ENCODE measurements around the gene TOE1. TPM values are rescaled to one million over a fixed set of nuclear protein-coding genes. Genes with fewer than 3 reads are reported as not detected.

The TOE1 gene
- total and polyA plus RNA-seq, 8 donors = 0.87 to 31.5 (median 8.1) TPM

DNA sequence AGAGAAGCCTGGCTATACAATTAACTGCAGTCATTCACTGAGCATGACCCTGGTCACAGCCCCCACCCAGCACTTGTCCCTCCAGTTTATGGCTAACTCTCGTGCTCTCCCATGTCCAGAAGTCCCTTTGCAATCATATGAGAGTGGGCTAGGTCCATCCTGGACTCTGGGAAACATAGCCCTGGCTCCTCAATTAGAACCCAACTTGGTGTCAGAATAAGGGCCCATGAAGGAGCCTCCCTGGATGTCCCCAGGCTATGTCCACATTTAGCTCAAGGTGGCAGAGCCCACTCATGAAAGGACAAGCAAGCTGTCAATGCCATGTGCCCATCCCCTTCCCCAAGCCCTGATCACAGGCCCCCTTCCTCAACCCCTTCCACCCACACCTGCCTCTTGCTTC is 40.7 kb upstream of the TOE1 start:
- Histone ChIP-seq H3K4me3 (no peak overlapping the region), H3K4me1 (peaks cover 1 to 18% (median 10%) of the 10 kb centered on the region in 4 donors), H3K27ac (no peak overlapping the region), H3K9me3 (no peaks in the 10 kb centered on the region), H3K36me3 (no peaks in the 10 kb centered on the region), H3K27me3 (no peaks in the 10 kb centered on the region)
- intact Hi-C loops (cut with DNase I; ENCODE audit: low total_unique reads) = no loop called here
- 75 to 89% (median 80%) methylated on average over 1 of the region's 1 CpG for WGBS, 5 donors
- DNase-seq = no peak
- no peak for TF ChIP-seq POLR2AphosphoS5 (IDR thresholded peaks at IDR 0.05)
- TF ChIP-seq EP300 (IDR thresholded peaks at IDR 0.05) = no peak
- TF ChIP-seq, protein P1, sequence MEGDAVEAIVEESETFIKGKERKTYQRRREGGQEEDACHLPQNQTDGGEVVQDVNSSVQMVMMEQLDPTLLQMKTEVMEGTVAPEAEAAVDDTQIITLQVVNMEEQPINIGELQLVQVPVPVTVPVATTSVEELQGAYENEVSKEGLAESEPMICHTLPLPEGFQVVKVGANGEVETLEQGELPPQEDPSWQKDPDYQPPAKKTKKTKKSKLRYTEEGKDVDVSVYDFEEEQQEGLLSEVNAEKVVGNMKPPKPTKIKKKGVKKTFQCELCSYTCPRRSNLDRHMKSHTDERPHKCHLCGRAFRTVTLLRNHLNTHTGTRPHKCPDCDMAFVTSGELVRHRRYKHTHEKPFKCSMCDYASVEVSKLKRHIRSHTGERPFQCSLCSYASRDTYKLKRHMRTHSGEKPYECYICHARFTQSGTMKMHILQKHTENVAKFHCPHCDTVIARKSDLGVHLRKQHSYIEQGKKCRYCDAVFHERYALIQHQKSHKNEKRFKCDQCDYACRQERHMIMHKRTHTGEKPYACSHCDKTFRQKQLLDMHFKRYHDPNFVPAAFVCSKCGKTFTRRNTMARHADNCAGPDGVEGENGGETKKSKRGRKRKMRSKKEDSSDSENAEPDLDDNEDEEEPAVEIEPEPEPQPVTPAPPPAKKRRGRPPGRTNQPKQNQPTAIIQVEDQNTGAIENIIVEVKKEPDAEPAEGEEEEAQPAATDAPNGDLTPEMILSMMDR (IDR thresholded peaks at IDR 0.05) = no peak
- no peak for TF ChIP-seq POLR2A (IDR thresholded peaks at IDR 0.05)

DNA sequence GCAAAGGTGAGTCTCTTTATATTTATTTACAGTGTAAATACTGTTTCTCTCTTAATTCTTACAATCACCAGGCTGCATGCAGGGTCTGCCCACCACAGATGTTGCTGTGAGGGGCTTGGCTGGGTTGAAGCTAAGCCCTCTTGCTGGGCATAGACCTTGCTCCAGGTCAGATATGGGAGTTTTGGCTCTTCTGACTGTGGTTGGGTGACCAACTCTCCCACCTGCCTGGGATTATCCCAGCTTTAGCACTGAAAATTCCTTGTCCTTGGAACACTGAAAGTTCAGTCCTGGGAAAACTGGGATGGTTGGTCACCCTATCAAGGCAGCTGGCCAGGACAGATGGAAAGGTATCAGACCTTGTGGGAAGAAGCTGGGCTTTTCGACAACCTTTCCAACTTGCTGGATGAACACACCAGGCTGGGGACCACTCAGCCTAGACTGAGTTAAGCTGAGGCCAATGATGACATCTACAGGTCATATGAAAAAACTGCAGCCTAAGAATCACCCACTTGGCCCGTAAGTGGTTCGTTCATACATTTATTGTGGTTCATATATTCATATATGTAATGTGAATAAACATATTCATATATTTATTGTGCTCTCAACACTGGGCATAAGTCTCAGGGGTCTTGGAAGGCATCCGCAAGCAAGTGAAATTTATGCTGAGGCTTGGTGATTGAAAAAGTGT is 39.8 kb upstream of the TOE1 start:
- H3K9me3 ChIP-seq = no peaks in the 10 kb centered on the region
- H3K27me3 ChIP-seq = no peaks in the 10 kb centered on the region
- intact Hi-C loops (cut with DNase I; ENCODE audit: low total_unique reads) = loop anchor here (5.0 kb wide), 1 partner anchor 283 kb away; no protein-coding TSS in a partner anchor
- peak; percentile 43 to 90 for DNase-seq
- 6 to 13% (median 9%) methylated on average over 4 of the region's 4 CpGs for WGBS, 5 donors
- TF ChIP-seq POLR2AphosphoS5 (IDR thresholded peaks at IDR 0.05) (no peak), EP300 (IDR thresholded peaks at IDR 0.05) (no peak)
- TF ChIP-seq, protein P1 (IDR thresholded peaks at IDR 0.05) = peak in 5 of 7 experiments; percentile 40 to 74 (median 59)
- no peaks in the 10 kb centered on the region for H3K36me3 ChIP-seq
- H3K4me3 ChIP-seq = no peak overlapping the region
- no peak overlapping the region for H3K27ac ChIP-seq
- peaks cover 8 to 26% (median 17%) of the 10 kb centered on the region in 4 donors for H3K4me1 ChIP-seq

DNA sequence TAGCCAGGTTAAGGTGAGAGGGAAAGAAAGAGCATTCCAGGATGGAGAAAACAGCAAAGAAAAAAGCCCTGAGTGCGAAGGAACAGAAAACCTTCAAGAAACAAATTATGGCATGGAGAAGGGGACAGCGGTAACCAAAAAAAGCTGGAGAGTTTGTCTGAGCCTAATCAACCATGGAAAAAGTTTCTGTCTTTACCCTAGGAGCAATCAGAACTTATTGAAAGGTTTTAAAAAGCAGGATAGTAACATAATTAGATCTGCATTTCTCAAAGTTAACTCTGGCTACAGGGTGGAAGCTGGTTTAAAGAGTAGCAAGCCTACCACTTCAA is 39.3 kb upstream of the TOE1 start:
- 66 to 79% (median 76%) methylated on average over 2 of the region's 2 CpGs for WGBS, 5 donors
- Histone ChIP-seq H3K27ac (no peak overlapping the region), H3K4me3 (no peak overlapping the region), H3K27me3 (no peaks in the 10 kb centered on the region), H3K36me3 (no peaks in the 10 kb centered on the region), H3K4me1 (peaks cover 8 to 27% (median 17%) of the 10 kb centered on the region in 4 donors), H3K9me3 (no peaks in the 10 kb centered on the region)
- DNase-seq = no peak
- intact Hi-C loops (cut with DNase I; ENCODE audit: low total_unique reads) = loop anchor here (5.0 kb wide), 1 partner anchor 283 kb away; no protein-coding TSS in a partner anchor
- TF ChIP-seq POLR2A (IDR thresholded peaks at IDR 0.05) (no peak), EP300 (IDR thresholded peaks at IDR 0.05) (no peak), POLR2AphosphoS5 (IDR thresholded peaks at IDR 0.05) (no peak)
- TF ChIP-seq, protein P1 (IDR thresholded peaks at IDR 0.05) = no peak

DNA sequence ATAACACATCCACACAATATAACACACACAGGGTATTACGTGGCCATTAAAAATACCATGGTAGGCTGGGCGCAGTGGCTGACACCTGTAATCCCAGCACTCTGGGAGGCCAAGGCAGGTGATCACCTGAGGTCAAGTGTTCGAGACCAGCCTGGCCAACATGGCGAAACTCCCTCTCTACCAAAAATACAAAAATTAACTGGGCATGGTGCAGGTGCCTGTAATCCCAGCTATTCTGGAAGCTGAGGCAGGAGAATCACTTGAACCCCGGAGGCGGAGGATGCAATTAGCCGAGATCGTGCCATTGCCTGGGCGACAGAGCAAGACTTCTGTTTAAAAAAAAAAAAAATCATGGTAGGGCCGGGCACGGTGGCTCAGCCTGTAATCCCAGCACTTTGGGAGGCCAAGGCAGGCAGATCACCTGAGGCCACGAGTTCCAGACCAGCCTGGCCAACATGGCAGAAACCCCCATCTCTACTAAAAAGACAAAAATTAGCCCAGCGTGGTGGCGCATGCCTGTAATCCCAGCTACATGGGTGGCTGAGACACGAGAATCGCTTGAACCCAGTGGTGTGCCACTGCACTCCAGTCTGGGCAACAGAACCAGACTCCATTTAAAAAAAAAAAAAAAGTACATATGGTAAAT is 37.3 kb upstream of the TOE1 start:
- H3K36me3 ChIP-seq = no peaks in the 10 kb centered on the region
- no peaks in the 10 kb centered on the region for H3K27me3 ChIP-seq
- H3K4me1 ChIP-seq = peaks cover 8 to 27% (median 17%) of the 10 kb centered on the region in 4 donors
- H3K9me3 ChIP-seq = no peaks in the 10 kb centered on the region
- no peak for DNase-seq
- H3K4me3 ChIP-seq = peak overlapping the region; percentile 66 to 77 (median 71)
- 84 to 88% (median 87%) methylated on average over 16 of the region's 16 CpGs for WGBS, 5 donors
- no peak for TF ChIP-seq EP300 (IDR thresholded peaks at IDR 0.05)
- TF ChIP-seq, protein P1 (IDR thresholded peaks at IDR 0.05) = no peak
- TF ChIP-seq POLR2AphosphoS5 (IDR thresholded peaks at IDR 0.05) = no peak
- TF ChIP-seq POLR2A (IDR thresholded peaks at IDR 0.05) = no peak
- intact Hi-C loops (cut with DNase I; ENCODE audit: low total_unique reads) = loop anchor here (5.0 kb wide), 1 partner anchor 285 kb away; no protein-coding TSS in a partner anchor
- peak overlapping the region in 4 of 5 donors; percentile 93 to 96 (median 94) for H3K27ac ChIP-seq
